OCI-LY7 (cell line): ENCODE data around the gene TECTA. TPM values are rescaled to one million over a fixed set of nuclear protein-coding genes. Genes with fewer than 3 reads are reported as not detected.

Source experiments
- BruUV-seq: library from RNA; stranded (reverse); fragments of 400-500 nt; replicated peaks from 2 replicates; lab custom pipeline; 2021; lab: Mats Ljungman, UMichigan
- CTCF ChIA-PET: fragments of 300-600 bp; sonication (Branson Sonifier 250); formaldehyde crosslinking; loops from one replicate; lab custom pipeline; 2022; ENCODE audit warnings: antibody characterized with exemption; ENCODE audit not compliant: unreplicated experiment; lab: Charles Lee
- POLR2A ChIA-PET: fragments of 300-600 bp; sonication (Branson Sonifier 250); formaldehyde crosslinking; loops from one replicate; lab custom pipeline; 2022; ENCODE audit warnings: antibody characterized with exemption; lab: Charles Lee
- DNase-seq: peaks from one replicate; pipeline ENCODE4 v3.0.0-alpha.2; 2015; ENCODE audit warnings: low spot score
- H2AFZ ChIP-seq: fragments of 200-600 bp; sonication (generic), shearing (Covaris generic); 2 replicates; pipeline ENCODE4 v1.6.1; 2014; ENCODE audit warnings: mild to moderate bottlenecking, antibody characterized with exemption, low read length, moderate library complexity
- H3K27ac ChIP-seq: fragments of 200-600 bp; sonication (generic); 2 replicates; pipeline ENCODE4 v1.5.1; 2014; ENCODE audit warnings: mixed run types, low read depth, mild to moderate bottlenecking, moderate library complexity, low read length, inconsistent platforms; ENCODE audit not compliant: poor library complexity, severe bottlenecking
- H3K36me3 ChIP-seq: fragments of 200-600 bp; sonication (generic); 2 replicates; pipeline ENCODE4 v1.6.1; 2014; ENCODE audit warnings: mild to moderate bottlenecking, antibody characterized with exemption, low read length, moderate library complexity, mixed read lengths; ENCODE audit not compliant: insufficient read depth
- H3K4me1 ChIP-seq: fragments of 200-600 bp; sonication (generic); 2 replicates; pipeline ENCODE4 v1.5.1; 2014; ENCODE audit warnings: mild to moderate bottlenecking, low read length; ENCODE audit not compliant: insufficient read depth, poor library complexity, severe bottlenecking
- H3K4me2 ChIP-seq: fragments of 200-600 bp; sonication (generic); 2 replicates; pipeline ENCODE4 v1.6.1; 2014; ENCODE audit warnings: mild to moderate bottlenecking, low read length
- H3K4me3 ChIP-seq: fragments of 200-600 bp; sonication (generic); 2 replicates; pipeline ENCODE4 v1.5.1; 2014; ENCODE audit warnings: mild to moderate bottlenecking, low read depth, low read length; ENCODE audit not compliant: poor library complexity, severe bottlenecking
- H3K79me2 ChIP-seq: fragments of 200-600 bp; sonication (generic); 2 replicates; pipeline ENCODE4 v1.6.1; 2016; ENCODE audit warnings: low read depth, mild to moderate bottlenecking, low read length, moderate library complexity, mixed read lengths; ENCODE audit not compliant: insufficient read depth
- H3K9me2 ChIP-seq: fragments of 200-600 bp; sonication (generic); 2 replicates; pipeline ENCODE4 v1.6.1; 2016; ENCODE audit warnings: mild to moderate bottlenecking, low read length, mixed read lengths; ENCODE audit not compliant: insufficient read depth
- H3K9me3 ChIP-seq: fragments of 200-600 bp; sonication (generic); 2 replicates; pipeline ENCODE4 v1.6.1; 2014; ENCODE audit warnings: mild to moderate bottlenecking, mixed run types, low read length, mixed read lengths
- H4K20me1 ChIP-seq: fragments of 200-600 bp; sonication (generic); 2 replicates; pipeline ENCODE4 v1.6.1; 2014; ENCODE audit warnings: mild to moderate bottlenecking, antibody characterized with exemption, low read length, moderate library complexity, mixed read lengths; ENCODE audit not compliant: insufficient read depth
- CTCF ChIP-seq: fragments of 200-600 bp; sonication (generic); conservative IDR thresholded peaks from 2 replicates; pipeline ENCODE4 v1.5.1; 2014; ENCODE audit warnings: mild to moderate bottlenecking, antibody characterized with exemption, low read length, moderate library complexity, mixed read lengths
- EZH2phosphoT487 ChIP-seq: fragments of 200-600 bp; sonication (generic); IDR thresholded peaks from 2 replicates; pipeline ENCODE4 v1.6.1; 2018; ENCODE audit warnings: low read depth, borderline replicate concordance, mild to moderate bottlenecking, mixed run types, antibody characterized with exemption, low read length, moderate library complexity, mixed read lengths
- intact Hi-C: fragments of 100-400 bp; cut with micrococcal nuclease; formaldehyde crosslinking; loops from one replicate; pipeline ENCODE4 v1.10.0; 2022; ENCODE audit not compliant: unreplicated experiment
- total RNA-seq, 2 experiments: library from RNA; depleted of rRNA in 1 of 2; stranded (reverse); fragments of >200 nt in 1 of 2; shearing (Covaris generic) in 1 of 2; gene quantifications; 2 replicates each; pipeline ENCODE4 v1.2.3, GENCODE V29; 2014 to 2022

Gene TECTA
- total RNA-seq, 2 experiments from 2014 or later = 0.32 to 0.48 TPM

DNA sequence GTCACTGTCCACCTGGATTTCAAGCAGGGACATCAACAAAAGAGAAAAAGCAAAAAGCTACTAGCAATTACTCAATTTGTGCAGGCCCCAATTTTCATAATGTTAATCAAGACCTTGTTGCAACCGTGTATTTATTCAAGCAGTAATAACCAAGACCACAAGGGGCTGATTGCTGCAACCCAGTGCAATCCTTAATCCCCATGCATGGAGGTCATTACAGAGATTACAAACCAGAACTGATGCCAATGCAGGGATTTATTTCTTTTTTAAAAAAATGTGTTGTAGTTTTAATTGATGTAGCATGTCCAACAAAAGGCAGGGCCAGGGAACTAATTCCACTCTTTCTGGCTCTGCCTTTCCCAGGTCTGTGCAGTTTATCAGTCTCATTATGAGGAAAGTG is 18.4 kb downstream of the TECTA start:
- CTCF ChIA-PET = no interaction called here

DNA sequence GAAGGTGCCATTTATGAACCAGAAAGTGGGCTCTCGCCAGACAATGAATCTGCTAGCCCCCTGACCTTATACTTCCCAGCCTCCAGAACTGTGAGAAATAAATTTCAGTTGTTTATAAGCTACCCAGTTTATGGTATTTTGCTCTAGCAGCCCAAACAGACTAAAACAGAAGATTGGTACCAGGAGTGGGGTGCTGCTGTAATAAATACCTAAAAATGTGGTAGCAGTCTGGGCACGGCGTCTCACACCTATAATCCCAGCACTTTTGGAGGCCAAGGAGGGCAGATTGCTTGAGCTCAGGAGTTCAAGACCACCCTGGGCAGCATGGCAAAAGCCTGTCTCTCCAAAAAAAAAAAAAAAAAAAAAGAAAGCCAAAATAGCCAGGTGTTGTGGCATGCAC is 21.3 kb downstream of the TECTA start:
- no peaks in the 10 kb centered on the region for H4K20me1 ChIP-seq
- no peak for DNase-seq
- intact Hi-C loops = no loop called here
- POLR2A ChIA-PET = interaction anchor here (1.0 kb wide), 1 partner anchor 17 kb away, joined by 3 read pairs; no protein-coding TSS in a partner anchor
- no TSS peak for BruUV-seq
- no peaks in the 10 kb centered on the region for H3K36me3 ChIP-seq
- H3K4me3 ChIP-seq = no peak overlapping the region
- no peaks in the 10 kb centered on the region for H3K79me2 ChIP-seq
- CTCF ChIA-PET = no interaction called here
- no peak for TF ChIP-seq CTCF
- no peak for TF ChIP-seq EZH2phosphoT487
- no peak overlapping the region for H3K4me2 ChIP-seq
- no peak overlapping the region for H2AFZ ChIP-seq
- H3K9me3 ChIP-seq = no peaks in the 10 kb centered on the region
- no peaks in the 10 kb centered on the region for H3K4me1 ChIP-seq
- no peaks in the 10 kb centered on the region for H3K9me2 ChIP-seq
- H3K27ac ChIP-seq = no peak overlapping the region

More for the DNA sequence above, 18.4 kb downstream of the TECTA start:
- Histone ChIP-seq H3K36me3 (no peaks in the 10 kb centered on the region), H3K4me1 (no peaks in the 10 kb centered on the region), H4K20me1 (no peaks in the 10 kb centered on the region), H2AFZ (no peak overlapping the region), H3K4me2 (no peak overlapping the region), H3K4me3 (no peak overlapping the region), H3K9me3 (no peaks in the 10 kb centered on the region), H3K9me2 (no peaks in the 10 kb centered on the region), H3K27ac (no peak overlapping the region), H3K79me2 (no peaks in the 10 kb centered on the region)
- TF ChIP-seq EZH2phosphoT487 (no peak), CTCF (no peak)
- POLR2A ChIA-PET = no interaction called here
- peak; percentile 6 for DNase-seq
- BruUV-seq = no TSS peak
- intact Hi-C loops = loop anchor here (10.0 kb wide), 1 partner anchor 165 kb away; no protein-coding TSS in a partner anchor

DNA sequence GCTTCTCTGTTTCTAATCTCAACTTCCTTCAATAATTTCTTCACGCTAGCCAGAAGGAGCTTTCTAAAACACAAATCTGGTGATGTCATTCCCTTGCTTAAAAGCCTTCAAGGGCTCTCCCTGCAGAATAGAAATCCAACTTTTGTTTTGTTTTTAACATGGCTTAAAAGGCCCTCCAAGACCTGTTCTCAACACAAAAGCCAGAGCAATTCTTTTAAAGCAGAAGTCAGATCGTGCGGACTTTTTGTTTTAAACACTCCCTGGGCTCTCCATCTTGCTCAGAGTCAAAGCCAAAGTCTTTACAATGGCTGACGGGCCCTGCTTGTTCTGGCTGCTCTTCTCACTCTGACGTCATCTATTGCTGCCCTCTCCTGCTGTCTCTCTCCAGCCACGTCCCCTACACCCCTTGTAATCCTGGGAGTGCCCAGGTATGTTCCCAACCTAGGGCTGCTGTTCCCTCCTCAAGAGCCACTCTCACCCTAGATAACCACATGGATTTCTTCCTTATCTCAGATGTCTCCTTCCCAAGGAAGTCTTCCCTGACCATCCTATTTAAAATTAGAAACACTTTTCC is 22.5 kb downstream of the TECTA start:
- no peak for DNase-seq
- intact Hi-C loops = no loop called here
- TF ChIP-seq EZH2phosphoT487 (no peak), CTCF (no peak)
- Histone ChIP-seq H3K4me3 (no peak overlapping the region), H3K9me2 (no peaks in the 10 kb centered on the region), H3K9me3 (no peaks in the 10 kb centered on the region), H3K36me3 (no peaks in the 10 kb centered on the region), H3K27ac (no peak overlapping the region), H2AFZ (no peak overlapping the region), H3K4me2 (no peak overlapping the region), H3K4me1 (no peaks in the 10 kb centered on the region), H4K20me1 (no peaks in the 10 kb centered on the region), H3K79me2 (no peaks in the 10 kb centered on the region)
- ChIA-PET CTCF (no interaction called here), POLR2A (no interaction called here)
- no TSS peak for BruUV-seq
